ENCODE measurements around the gene BSPRY. TPM values are rescaled to one million over a fixed set of nuclear protein-coding genes. Genes with fewer than 3 reads are reported as not detected.
"Not testable (repeated sequence)": the region's sequence is repeated elsewhere in the genome, so short reads cannot be mapped to it uniquely, and the experiment has no call there.

The BSPRY gene
- total RNA-seq, 1 donor from 2014 or later = not detected

- Mint-ChIP-seq H3K4me3 (ENCODE audit: unreplicated experiment) (no peak overlapping the region), H3K9me3 (ENCODE audit: low read depth) (no peaks in the 10 kb centered on the region), H3K36me3 (ENCODE audit: low read depth) (peaks cover 4% of the 10 kb centered on the region), H3K27me3 (ENCODE audit: low read depth) (no peaks in the 10 kb centered on the region), H3K4me1 (ENCODE audit: low read depth) (peaks cover 27% of the 10 kb centered on the region), H3K27ac (ENCODE audit: unreplicated experiment) (no peak overlapping the region)
- no peak for DNase-seq (ENCODE audit: low spot score)
- no peak for TF ChIP-seq CTCF (IDR thresholded peaks at IDR 0.05)
Observed at GRCh38 chr9:113403646-113404045, 54.3 kb downstream of the BSPRY start.

GRCh38 chr9:113406353-113406752 lies 57.0 kb downstream of the BSPRY start:
- DNase-seq (ENCODE audit: low spot score); H3K4me3 Mint-ChIP-seq (ENCODE audit: unreplicated experiment); H3K27me3 Mint-ChIP-seq (ENCODE audit: low read depth); H3K9me3 Mint-ChIP-seq (ENCODE audit: low read depth); H3K36me3 Mint-ChIP-seq (ENCODE audit: low read depth): not testable (repeated sequence)
- peak overlapping the region; percentile 38 for H3K27ac Mint-ChIP-seq (ENCODE audit: unreplicated experiment)
- H3K4me1 Mint-ChIP-seq (ENCODE audit: low read depth) = peaks cover 22% of the 10 kb centered on the region

GRCh38 chr9:113406873-113407511 lies 57.7 kb downstream of the BSPRY start:
- H3K9me3 Mint-ChIP-seq (ENCODE audit: low read depth); H3K36me3 Mint-ChIP-seq (ENCODE audit: low read depth); DNase-seq (ENCODE audit: low spot score); H3K27me3 Mint-ChIP-seq (ENCODE audit: low read depth); H3K4me3 Mint-ChIP-seq (ENCODE audit: unreplicated experiment): not testable (repeated sequence)
- peak; percentile 83 for TF ChIP-seq CTCF (IDR thresholded peaks at IDR 0.05)
- Mint-ChIP-seq H3K4me1 (ENCODE audit: low read depth) (peaks cover 17% of the 10 kb centered on the region), H3K27ac (ENCODE audit: unreplicated experiment) (peak overlapping the region; percentile 38)

- Mint-ChIP-seq H3K27me3 (ENCODE audit: low read depth) (no peaks in the 10 kb centered on the region), H3K9me3 (ENCODE audit: low read depth) (no peaks in the 10 kb centered on the region), H3K36me3 (ENCODE audit: low read depth) (peaks cover 7% of the 10 kb centered on the region), H3K4me1 (ENCODE audit: low read depth) (peaks cover 17% of the 10 kb centered on the region), H3K27ac (ENCODE audit: unreplicated experiment) (peak overlapping the region; percentile 99), H3K4me3 (ENCODE audit: unreplicated experiment) (peak overlapping the region; percentile 94)
- no peak for TF ChIP-seq CTCF (IDR thresholded peaks at IDR 0.05)
- DNase-seq (ENCODE audit: low spot score) = no peak
Observed at GRCh38 chr9:113409481-113409880, 60.1 kb downstream of the BSPRY start.

- Mint-ChIP-seq H3K27me3 (ENCODE audit: low read depth) (no peaks in the 10 kb centered on the region), H3K4me3 (ENCODE audit: unreplicated experiment) (peak overlapping the region; percentile 94), H3K27ac (ENCODE audit: unreplicated experiment) (peak overlapping the region; percentile 99), H3K36me3 (ENCODE audit: low read depth) (peaks cover 7% of the 10 kb centered on the region), H3K9me3 (ENCODE audit: low read depth) (no peaks in the 10 kb centered on the region), H3K4me1 (ENCODE audit: low read depth) (peaks cover 17% of the 10 kb centered on the region)
- DNase-seq (ENCODE audit: low spot score) = no peak
- no peak for TF ChIP-seq CTCF (IDR thresholded peaks at IDR 0.05)
Observed at GRCh38 chr9:113409883-113410206, 60.5 kb downstream of the BSPRY start.

GRCh38 chr9:113410207-113410864 lies 61.0 kb downstream of the BSPRY start, which contains the start of the genes C9orf43 and POLE3:
TSS of gene C9orf43 (plus strand) at chr9:113410747. CDS start at chr9:113413494, 2,747 bp downstream.
TSS of gene POLE3 (minus strand) at chr9:113410675. CDS start at chr9:113410293, 382 bp downstream.
- no peak for DNase-seq (ENCODE audit: low spot score)
- no peaks in the 10 kb centered on the region for H3K9me3 Mint-ChIP-seq (ENCODE audit: low read depth)
- H3K4me3 Mint-ChIP-seq (ENCODE audit: unreplicated experiment) = peak within 1 kb of the TSS; percentile 94
- peak; percentile 32 for TF ChIP-seq CTCF (IDR thresholded peaks at IDR 0.05)
- peaks cover 17% of the 10 kb centered on the region for H3K4me1 Mint-ChIP-seq (ENCODE audit: low read depth)
- H3K36me3 Mint-ChIP-seq (ENCODE audit: low read depth) = peaks cover 7% of the 10 kb centered on the region
- H3K27me3 Mint-ChIP-seq (ENCODE audit: low read depth) = no peaks in the 10 kb centered on the region
- peak within 1 kb of the TSS; percentile 99 for H3K27ac Mint-ChIP-seq (ENCODE audit: unreplicated experiment)
